Activated T-cell treated with anti-CD3 and anti-CD28 coated beads, Interleukin-2, amount 50 U/mL, for 1 hour (primary cell): ENCODE data around the gene MORC1.
"Not testable (repeated sequence)": the region's sequence is repeated elsewhere in the genome, so short reads cannot be mapped to it uniquely, and the experiment has no call there.

Experiments used
- DNase-seq: peaks from one replicate; pipeline ENCODE4 v3.0.0-alpha.2; 2020

The MORC1 gene

DNA sequence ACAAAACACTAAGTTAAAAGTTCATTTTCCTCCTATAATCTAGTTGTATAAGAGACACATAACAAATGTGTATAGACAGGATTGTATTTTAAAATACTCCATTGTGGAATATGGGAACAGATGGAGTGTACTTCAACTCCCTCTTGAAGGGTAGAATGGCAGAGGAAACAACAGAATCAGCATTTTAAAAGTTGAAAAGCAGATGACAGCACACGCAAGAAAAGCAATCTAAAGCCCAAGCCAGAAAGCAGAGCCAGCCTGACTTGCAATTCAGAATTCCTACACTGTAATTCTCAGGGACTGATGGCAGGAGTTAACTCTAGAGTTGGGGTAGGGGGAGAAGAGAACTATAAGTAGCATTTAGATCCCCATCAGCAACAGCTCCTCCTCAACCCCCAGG is 22.8 kb downstream of the MORC1 start:
- DNase-seq = no peak

DNA sequence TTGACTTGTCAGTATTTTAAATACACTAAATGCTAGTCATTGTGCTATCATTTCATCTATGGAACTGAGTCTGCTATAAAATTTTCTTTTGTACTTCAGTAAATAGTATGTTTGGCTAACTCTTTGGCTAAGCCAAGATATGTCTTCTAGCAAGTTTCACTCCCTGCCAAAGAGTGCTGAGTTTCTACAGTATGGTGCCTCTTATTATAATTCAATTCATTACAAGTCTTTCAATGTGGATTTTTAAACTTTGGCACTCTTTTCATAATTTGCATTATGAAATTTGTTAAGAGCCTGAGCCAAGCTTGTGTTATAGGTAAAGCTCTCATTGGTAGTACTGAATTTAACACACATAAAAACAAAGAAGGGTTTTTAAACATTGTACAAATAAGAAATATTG is 24.4 kb downstream of the MORC1 start:
- no peak for DNase-seq

DNA sequence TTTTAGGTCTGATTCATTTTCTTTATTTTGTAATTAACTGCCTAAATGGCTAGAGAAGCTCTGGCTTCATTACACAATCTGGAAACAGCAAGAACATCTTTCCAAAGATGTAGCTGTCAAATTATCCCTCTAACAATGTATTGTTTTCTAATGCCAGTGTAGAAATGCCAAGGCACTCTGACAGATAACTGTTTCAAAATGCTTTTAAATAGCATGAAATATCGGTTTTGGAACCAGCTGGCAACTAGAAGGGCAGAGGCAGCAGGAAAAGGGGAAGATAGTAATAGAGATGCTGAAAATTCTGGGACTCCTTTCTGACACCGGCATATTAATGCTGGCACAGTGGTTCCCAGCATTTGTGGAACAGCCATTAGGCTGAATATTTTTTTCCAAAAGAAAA is 26.1 kb downstream of the MORC1 start:
- DNase-seq = no peak

DNA sequence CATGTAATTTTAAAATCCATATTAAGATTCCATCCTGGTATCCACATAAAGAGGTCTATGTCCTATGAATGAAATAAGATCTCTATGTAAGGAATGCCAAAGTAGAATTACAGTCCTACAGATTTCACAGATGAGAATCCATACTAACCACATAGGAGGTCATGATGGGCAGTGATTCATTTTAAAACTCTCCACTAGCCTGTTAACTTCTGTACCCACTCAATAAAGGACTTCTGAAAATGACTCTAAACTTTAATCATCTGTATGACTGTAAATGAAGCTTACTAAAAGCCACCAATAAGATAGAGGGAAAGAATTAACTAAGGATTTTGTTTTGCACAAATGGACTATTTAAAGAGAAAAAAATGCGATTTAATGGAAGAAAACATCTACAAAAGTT is 28.7 kb downstream of the MORC1 start:
- DNase-seq = no peak

DNA sequence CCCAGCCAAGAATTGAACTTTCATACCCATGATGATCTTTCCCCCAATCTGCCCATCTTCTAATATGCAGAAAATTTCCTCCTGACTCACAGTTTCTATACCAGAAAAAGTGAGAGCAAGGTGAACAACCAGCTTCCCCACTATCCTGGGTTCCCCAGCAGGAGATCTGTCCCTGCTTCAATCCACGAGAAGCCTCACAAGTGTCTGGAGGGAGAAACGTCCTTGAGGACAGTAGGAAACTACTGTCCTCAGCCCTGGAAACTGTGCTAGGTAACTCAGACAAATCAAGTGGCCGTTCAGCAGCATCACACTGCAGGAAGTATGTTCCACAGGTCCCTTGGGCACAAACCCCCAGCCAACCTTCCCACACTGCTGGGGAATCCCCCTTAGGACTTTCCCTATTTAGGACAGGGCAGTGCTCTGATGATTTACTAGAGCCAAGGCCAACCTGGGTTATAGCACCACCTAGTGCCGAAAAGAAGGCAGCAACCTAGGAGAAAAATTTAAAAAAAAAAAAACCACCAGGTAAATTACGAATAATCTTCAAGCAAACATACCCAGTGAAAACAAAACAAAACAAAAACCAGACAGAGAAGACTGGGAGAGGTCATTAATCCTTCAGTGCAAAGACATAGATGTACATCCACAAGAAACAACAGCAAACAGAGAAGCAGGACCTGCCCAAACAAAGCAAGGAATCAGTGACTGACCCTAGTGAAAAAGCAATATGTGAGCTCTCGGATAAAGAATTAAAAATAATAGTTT is 36.0 kb downstream of the MORC1 start:
- DNase-seq = no peak

DNA sequence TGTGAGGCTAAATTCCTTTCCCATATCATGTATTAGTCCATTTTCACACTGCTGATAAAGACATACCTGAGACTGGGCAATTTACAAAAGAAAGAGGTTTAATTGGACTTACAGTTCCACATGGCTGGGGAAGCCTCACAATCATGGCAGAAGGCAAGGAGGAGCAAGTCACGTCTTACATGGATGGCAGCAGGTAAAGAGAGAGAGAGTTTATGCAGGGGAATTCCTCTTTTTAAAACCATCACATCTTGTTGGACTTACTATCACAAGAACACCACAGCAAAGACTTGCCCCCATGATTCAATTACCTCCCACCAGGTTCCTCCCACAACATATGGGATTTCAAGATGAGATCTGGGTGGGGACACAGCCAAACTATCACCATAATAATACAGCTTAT is 37.8 kb downstream of the MORC1 start:
- not testable (repeated sequence) for DNase-seq

DNA sequence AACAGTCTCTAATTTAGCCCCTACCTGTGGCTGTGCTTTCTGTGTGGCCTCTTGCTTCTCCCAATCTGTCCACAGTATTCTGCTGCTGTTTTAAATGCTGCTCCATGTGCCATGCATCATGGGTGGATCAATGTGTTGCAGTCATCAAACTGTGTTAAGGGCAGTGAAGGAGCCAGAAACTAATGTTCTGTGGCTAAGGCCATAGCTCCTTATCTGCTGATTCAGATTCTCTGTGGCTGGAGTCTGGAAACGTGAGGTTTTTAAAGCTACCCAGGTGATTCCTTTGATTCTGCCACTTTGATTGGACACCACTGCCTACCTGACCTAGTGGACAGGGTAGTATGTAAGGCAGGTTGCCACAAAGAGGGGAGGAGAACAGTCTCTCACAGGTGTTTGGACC is 44.8 kb downstream of the MORC1 start:
- no peak for DNase-seq

DNA sequence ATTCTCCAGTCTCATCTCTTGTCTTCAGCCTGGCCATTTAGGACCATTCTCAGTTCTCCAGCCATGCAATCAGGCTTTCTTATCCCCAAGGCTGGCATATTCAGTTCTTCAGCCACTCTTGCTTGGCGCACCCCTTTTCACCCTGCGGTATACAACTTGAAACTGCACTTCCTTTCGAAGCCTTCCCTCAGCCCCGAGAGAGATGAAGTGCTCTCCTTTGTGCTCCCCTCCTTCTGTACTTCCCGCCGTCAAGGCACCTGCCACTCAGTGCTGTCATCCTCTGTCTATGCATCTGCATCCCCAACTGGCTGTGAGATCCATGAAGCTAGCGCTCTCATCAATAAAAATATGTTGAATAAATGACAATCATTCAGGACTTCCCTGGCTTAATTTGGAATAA is 45.7 kb downstream of the MORC1 start:
- no peak for DNase-seq

DNA sequence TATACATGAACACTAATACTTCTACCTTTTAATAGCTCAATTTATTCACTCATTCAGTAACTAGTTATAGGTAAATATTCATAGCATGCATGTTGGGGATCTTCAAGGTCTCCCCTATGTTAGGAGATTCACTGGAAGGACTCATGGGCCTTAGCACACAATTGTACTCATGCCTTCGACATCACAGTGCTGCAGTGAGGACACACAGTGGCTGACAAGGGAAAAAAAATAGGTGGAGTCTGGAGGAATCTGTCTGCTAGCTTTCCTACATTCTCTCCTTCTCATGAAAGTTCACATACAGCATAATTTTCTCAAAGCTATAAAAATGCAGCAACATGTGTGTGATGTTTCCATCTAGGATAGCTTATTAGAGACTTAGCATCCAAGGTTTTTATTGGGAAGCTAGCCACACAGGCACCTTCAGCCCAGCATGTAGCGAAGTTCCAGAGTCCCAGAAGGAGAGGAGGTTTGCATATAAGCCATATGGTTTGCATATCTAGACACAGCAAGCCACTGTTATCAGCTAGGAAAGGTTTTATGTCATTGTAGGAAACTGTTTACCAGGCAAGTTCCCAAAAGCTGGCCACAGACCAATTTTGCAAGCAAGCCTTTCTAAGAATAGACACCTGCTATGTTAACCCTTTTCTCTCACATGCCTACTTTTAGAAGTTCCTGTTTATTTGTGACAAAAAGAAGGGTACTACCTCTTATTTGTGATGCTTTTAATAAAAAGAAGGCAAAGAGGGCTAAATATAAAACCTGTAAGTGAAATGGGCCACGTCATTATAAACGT is 46.4 kb downstream of the MORC1 start:
- no peak for DNase-seq

DNA sequence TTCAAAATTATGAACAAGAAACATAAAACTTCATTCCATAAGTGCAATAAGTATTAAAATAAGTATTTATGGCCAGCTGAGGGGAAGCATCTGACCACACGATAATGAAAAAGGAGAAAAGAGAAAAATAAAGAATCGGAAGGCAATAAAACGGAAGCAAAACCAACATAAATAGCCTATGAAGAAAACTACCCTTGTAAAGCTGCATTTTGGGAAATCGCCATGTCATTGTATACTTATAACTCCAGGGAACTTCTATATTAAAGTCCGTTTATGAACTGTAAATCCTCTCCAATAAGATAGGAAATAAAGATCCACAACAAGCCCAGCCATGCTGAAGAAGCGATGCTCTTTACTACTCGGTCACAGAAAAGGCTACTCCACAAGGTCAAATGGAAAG is 47.7 kb downstream of the MORC1 start:
- no peak for DNase-seq

DNA sequence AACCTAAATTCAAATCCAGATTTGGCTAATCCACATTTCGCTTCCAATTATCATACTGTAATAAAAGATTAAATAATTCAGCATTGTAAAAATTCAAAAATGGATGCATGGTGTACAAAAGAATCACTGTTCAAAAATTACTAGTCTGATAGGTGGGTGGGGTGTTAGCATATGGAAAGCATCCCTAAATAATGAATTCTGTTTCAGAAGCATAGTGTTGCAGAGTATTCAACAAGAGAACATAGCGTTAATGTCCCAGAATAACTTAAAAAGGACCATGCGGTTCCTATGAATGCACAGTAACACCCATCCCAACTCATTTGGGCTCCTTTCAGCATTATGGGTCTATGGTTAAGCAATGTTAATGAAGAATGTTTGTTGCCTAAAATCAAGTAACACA is 51.1 kb downstream of the MORC1 start:
- DNase-seq = no peak

DNA sequence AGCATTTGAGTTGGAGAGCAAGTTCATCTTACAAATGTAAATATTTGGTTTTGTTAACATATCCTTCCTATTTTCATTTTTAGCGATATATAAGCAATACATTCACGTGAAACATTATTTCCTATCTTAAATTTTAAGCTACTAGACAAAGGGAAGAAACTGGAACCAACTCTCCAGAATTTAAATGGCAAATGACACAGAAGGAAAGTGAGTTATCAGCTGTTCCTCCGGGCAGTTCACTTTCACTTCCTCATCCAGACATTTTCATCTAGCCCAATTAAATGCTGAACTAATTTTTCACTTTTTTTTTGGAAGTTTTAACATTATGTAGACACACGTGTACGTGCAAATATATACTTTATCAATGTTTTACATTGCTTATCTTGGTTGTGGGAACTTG is 58.7 kb downstream of the MORC1 start:
- no peak for DNase-seq

DNA sequence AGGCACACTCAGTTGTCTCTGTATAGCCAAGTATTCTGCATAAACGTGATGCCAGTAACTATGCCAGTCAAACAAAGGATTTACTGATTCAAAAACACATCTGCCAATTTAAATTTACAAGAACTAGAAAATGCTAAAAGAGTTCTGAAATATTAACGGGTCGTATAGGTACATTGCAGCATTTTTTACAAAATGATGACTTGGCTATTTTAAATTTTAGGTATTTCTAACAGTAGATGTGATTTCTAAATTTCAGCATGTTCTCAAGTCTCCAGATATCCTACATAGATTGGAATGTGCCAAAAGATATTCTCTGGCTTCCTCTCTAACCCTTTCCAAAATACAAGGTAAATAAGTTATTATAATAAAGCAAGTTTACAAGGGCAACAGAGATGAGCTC is 60.3 kb downstream of the MORC1 start:
- DNase-seq = no peak

DNA sequence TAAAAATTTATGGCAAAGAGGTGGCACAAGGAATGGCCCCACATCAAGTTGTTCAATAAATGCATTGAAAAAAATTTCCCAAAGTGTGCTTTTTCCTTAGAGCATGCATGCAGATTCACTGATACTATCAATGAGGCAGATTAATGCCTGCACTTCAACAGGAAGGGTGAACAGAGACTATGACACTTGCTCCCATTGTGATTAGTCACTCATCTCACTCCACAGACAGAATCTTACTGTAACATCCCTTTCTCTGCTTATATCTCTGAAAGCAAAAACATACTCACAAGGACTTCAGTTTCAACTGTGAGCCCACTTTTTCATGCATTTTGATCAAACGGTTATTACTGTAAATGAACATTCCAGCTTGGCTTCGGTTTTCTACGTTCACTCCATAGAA is 60.9 kb downstream of the MORC1 start:
- DNase-seq = no peak

DNA sequence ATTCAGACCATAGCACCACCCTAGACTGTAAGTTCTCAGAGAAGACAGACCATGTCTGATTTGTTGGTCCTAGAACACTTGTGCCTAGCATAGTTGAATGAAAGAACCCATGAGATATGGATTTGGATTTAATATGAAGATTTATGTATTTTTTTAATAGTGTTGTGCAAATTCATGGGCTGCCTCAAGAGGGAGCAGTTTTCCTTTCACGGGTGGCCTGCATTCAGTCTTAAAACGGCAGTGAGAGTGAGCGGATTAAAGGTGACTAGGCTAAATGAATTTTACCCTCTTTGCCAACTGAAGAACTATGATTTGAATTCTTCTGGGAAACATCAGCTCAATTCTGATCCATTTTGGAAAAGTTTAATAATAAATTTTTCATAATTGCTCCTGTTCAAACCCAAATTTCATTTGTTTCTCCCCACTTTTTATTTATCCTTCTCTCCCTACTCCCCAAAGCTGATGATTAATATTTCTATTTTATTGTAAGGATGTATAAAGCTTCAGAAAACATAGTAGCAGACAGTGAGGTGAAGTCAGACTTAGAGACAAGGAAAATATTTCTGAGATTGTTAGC is 67.3 kb downstream of the MORC1 start:
- DNase-seq = no peak

DNA sequence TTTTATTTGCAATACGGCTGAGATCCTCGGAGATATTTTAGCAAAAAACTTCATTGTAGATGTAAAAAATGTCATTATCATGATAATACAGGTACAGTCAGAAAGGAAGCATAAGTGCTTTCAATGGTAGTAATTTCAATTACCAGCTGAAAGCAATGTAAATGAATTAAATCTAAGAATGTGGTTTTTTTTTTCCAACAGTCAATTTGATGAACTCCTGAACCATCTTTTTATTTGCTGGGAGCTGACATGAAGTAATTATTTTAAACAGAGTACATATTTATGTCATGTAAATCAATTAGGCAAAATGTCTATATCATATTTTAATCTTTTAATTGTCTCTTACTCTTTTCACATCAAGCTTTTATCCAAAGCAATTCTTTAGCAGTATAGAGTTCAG is 70.6 kb downstream of the MORC1 start:
- no peak for DNase-seq

DNA sequence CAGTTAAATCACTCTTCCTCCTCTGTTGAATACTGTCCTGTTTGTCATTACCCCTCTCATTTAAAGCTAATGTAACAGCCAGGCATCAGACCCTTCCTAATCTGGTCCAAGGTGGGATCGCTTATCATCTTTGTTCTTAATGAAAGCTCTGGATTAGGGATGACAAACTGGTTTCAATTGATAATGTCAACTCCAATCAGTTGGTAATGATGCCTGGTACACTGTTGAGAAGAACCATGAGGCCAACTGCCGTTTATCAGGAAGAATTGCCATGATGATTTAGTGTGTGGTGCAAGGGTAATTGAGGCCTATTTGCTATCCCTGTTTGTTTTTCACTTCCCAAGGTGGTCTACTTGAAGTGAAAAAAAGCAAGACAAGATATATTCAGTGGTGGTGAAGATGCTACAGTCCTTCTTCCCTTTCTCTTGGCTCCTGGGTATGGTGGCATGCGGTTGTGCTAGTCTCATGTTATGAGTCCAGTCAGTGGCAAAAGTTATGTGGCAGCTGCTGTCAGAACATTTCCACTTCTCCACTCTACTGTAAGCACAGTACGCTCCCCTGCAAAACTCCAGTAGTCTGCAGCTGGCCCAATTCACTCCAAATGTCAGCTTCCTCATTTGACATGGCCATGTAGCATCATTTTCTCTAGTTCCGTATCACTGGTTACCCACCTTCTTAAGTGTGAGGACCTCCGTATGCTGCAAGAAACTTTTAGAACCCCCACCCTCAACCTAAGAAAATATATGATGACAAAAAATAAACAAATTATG is 72.5 kb downstream of the MORC1 start:
- DNase-seq = no peak

DNA sequence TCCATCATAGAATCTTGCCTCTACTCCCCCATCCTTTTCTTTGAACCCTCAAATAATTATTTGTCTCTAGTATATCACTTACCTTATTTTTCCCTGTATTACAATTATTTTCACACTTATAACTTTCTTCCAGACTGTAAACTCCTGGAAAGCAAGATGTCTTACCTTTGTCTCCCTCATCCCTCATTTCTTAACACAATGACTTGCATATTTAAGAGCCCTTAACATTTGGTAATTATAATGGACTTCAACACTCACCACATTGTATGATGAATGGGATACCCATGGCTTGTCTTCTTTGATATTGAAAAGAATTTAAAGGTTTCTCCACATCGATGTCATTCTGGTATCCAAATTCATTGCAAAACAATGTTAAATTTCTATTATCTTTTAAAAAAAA is 82.9 kb downstream of the MORC1 start:
- no peak for DNase-seq

DNA sequence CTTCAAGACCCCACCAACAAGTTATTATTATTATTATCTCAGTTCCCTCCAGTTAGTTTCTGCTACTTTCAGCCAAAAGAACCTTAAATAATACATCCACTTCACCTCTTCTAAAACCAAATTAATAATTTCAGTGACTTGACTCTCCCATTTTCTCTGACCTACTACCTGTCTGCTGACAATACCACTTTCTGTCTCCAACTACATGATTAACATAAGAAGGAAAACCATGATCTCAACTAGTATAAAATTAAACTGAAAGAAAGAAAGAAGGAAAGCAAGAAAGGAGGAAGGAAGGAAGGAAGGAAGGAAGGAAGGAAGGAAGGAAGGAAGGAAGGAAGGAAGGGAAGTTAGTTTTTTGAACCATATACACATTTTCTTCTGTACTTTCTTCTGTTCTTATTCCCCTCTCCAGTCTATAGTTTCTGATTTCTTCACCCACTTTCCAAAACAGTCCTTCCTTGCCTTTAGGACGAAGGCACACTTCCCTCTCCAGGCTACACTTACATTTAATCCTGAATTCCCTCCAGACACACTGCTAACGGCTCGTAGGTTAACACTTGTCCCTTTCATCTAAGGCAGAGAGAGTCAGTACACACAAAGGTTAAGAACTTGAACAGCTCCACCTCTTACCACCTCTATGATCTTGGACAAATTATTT is 84.8 kb downstream of the MORC1 start:
- no peak for DNase-seq

DNA sequence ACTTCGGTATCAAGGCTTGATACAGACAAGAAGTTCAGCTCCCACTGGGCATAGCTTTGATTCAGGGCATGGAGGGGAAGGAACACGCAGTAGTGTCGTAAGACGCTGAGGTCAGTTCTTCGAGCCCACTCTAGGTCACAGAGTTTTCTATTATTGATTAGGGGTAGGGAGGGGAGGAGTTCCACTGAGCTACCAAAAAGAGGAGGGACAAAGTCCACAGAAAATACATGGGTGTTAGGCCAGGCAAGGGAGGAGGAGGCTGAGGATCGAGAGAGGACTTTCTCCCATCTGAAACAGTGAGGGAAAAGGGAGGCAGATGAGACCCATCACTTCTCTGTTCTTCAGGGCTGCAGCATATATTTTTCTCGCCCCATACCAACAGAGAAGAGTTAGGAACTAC is 89.2 kb downstream of the MORC1 start:
- DNase-seq = no peak

DNA sequence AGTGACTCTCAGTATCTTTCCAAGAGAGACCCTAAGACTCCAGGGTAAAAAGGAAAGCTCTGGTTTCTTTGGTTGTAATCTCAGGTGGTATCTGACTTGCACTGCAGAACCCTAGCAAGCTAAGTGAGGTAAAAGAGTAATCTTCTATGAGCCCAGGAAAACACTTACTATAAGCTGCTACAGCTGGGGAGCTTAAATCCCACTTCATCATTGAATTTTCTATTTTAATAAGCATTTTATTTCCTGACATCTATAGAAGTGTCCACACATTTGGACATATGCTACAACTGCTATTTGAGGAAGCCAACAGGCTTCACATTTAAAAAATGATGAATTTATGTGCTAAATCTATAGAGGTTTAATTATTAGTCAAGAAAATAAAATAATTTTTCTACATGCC is 91.1 kb downstream of the MORC1 start:
- no peak for DNase-seq

DNA sequence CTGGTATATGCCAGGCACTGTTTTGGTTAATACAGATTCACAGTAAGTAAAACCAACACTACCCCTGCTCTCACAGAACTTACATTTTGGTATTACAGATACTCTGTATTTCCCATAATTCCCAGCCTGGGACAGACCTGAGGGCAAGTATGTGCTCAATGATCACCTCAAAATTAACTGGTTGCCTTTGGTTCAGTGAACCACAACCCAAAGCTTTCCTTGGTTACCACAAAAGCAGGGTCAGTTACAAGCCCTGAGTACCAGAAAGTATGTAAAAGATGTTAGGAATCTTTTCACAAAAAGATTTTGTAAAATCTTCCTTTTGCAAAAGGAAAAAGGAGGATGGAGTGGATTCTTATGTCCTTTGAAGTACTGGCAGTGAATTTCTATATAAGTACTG is 92.0 kb downstream of the MORC1 start:
- DNase-seq = no peak

DNA sequence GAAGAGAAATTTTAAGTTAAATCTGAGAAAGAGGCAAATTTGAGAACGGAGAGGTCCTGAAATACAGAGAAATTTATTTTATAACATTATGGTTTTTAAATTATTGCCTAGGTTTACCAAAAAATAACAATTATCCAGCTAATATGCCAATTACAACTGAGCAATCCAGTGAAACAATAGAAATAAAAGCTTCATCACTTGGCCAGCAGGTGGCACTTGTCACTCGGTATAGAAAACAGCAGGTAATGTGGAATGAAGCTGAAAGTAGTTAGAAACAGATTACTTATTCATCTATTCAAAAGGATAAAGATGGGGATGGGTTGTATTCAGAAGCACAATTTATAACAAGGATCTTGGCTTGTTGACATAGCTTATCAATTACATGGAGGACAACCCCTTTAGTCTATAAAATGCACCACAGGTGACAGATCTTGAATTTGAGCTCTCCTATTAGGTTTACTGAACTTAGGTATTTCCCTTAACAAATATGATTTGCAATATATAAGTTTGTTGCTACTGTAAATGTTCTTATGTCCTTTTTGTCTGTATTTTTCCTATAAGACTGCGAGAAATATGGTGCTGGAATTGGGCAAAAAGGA is 94.2 kb downstream of the MORC1 start:
- no peak for DNase-seq
